Parathyroid adenoma (tissue), 2 donors: ENCODE results near the gene ASXL2.

Experiments used
- H2AFZ ChIP-seq: fragments of 300-600 bp; sonication (generic); one replicate; pipeline ENCODE4 v1.7.0; 2017; ENCODE audit warnings: antibody characterized with exemption, mild to moderate bottlenecking
- H3K27ac ChIP-seq: fragments of 300-600 bp; sonication (generic); one replicate; pipeline ENCODE4 v1.7.0; 2017
- H3K27me3 ChIP-seq: fragments of 300-600 bp; sonication (generic); one replicate; pipeline ENCODE4 v1.7.0; 2017; ENCODE audit warnings: low read length; ENCODE audit not compliant: control insufficient read depth, insufficient read depth
- H3K36me3 ChIP-seq: fragments of 300-600 bp; sonication (generic); one replicate; pipeline ENCODE4 v1.7.0; 2017; ENCODE audit warnings: low read length; ENCODE audit not compliant: control insufficient read depth, insufficient read depth
- H3K4me1 ChIP-seq: fragments of 300-600 bp; sonication (generic); one replicate; pipeline ENCODE4 v1.7.0; 2017; ENCODE audit warnings: control low read depth
- H3K4me2 ChIP-seq: fragments of 300-600 bp; sonication (generic); one replicate; pipeline ENCODE4 v1.7.0; 2017; ENCODE audit warnings: low read length
- H3K4me3 ChIP-seq: fragments of 300-600 bp; sonication (generic); one replicate; pipeline ENCODE4 v1.7.0; 2017; ENCODE audit warnings: low read depth, low read length
- H3K79me2 ChIP-seq: fragments of 300-600 bp; sonication (generic); one replicate; pipeline ENCODE4 v1.7.0; 2017; ENCODE audit warnings: control low read depth
- H3K9ac ChIP-seq: fragments of 300-600 bp; sonication (generic); one replicate; pipeline ENCODE4 v1.7.0; 2017; ENCODE audit warnings: mild to moderate bottlenecking
- H3K9me3 ChIP-seq: fragments of 300-600 bp; sonication (generic); one replicate; pipeline ENCODE4 v1.7.0; 2017; ENCODE audit warnings: low read length; ENCODE audit not compliant: control insufficient read depth
- CTCF ChIP-seq: fragments of 300-600 bp; sonication (generic); IDR thresholded peaks from one replicate; pipeline ENCODE4 v1.7.0; 2017; ENCODE audit warnings: antibody characterized with exemption, mild to moderate bottlenecking
- donor health status: primary hyperparathyroidism.

The ASXL2 gene

GRCh38 chr2:25698752-25699151, 179.5 kb downstream of the ASXL2 start:
- Histone ChIP-seq H2AFZ (no peak overlapping the region), H3K4me3 (no peak overlapping the region), H3K36me3 (no peaks in the 10 kb centered on the region), H3K4me1 (peaks cover 15% of the 10 kb centered on the region), H3K79me2 (no peaks in the 10 kb centered on the region), H3K27ac (no peak overlapping the region), H3K9me3 (no peaks in the 10 kb centered on the region), H3K4me2 (no peak overlapping the region), H3K9ac (no peak overlapping the region), H3K27me3 (no peaks in the 10 kb centered on the region)
- no peak for TF ChIP-seq CTCF

DNA sequence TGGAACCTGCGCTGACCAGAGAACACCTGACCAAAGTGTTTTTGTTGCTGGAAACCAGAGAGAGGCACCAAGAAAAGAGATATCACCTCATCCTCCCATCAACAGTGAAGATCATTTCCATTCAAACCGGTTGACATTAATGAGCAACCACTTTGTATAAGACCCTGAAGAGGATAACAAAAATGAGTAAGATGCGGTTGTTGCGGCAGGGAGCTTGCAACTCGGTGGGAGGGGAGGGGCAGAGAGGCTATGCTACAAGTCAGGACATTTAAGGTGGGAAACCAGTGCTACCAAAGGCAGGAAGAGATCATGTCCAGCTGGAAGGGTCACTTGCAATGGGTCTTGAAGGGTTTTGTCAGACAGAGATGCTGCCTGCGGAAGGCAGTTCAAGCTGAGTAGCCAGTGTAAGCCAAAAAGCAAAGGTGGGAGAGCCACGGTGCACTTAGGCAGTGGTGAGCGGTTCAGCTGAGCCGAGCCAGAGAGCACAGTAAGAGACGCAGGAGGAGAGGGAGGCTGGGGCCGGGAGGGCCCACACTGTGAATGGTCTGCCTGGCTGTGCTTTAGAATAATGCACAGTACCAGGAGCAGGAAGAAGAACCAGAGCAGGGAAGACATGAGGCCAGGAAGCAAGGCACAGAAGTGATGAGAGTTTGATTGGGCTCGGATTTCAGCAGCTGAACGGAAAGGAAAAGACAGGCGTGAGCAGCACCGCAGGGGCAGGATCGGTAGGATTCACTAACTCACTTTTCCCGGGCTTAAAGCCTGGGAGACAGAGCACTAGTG, 180.5 kb downstream of the ASXL2 start:
- no peak overlapping the region for H3K9ac ChIP-seq
- H2AFZ ChIP-seq = peak overlapping the region; percentile 75
- H3K9me3 ChIP-seq = no peaks in the 10 kb centered on the region
- H3K27ac ChIP-seq = no peak overlapping the region
- no peaks in the 10 kb centered on the region for H3K36me3 ChIP-seq
- no peaks in the 10 kb centered on the region for H3K79me2 ChIP-seq
- no peak overlapping the region for H3K4me2 ChIP-seq
- H3K4me1 ChIP-seq = peaks cover 15% of the 10 kb centered on the region
- TF ChIP-seq CTCF = no peak
- no peak overlapping the region for H3K4me3 ChIP-seq
- no peaks in the 10 kb centered on the region for H3K27me3 ChIP-seq

DNA sequence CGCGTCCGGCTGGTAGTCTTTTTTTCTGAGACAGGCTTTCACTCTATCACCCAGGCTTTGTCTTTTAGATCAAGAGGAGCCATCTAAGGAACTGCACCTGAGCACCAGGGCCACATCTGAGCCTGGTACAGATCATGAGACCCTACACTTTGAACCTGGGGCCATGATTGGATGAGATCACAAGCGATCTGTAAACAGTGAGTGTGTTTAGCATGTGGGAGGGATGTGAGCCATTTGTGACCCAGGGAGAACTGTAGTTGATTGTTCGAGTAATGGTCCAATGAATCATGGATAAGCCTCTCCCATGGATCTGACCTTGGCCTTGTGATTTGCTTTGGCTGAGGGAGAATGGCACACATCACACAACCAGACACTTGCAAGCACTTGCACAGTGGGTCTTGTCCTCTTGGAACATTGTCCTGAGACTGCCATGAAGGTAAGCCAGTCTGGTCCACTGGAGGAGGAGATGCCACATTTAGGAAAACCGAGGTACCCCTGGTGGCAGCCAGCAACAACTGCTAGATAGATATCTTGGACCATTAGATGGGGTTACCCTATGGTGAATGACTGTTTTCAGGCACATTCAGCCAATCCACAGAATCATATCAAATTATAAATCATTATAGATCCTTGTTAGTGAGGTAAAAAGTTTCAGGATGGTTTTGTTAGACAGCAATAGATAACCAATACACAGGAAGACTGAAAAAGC, 185.4 kb downstream of the ASXL2 start:
- no peak overlapping the region for H3K4me3 ChIP-seq
- H3K9me3 ChIP-seq = no peaks in the 10 kb centered on the region
- no peak overlapping the region for H3K4me2 ChIP-seq
- peaks cover 3% of the 10 kb centered on the region for H3K4me1 ChIP-seq
- no peak overlapping the region for H3K9ac ChIP-seq
- no peaks in the 10 kb centered on the region for H3K27me3 ChIP-seq
- H2AFZ ChIP-seq = no peak overlapping the region
- H3K36me3 ChIP-seq = no peaks in the 10 kb centered on the region
- H3K79me2 ChIP-seq = no peaks in the 10 kb centered on the region
- H3K27ac ChIP-seq = no peak overlapping the region
- TF ChIP-seq CTCF = no peak

GRCh38 chr2:25692143-25692542, 186.1 kb downstream of the ASXL2 start:
- Histone ChIP-seq H3K9ac (no peak overlapping the region), H3K9me3 (no peaks in the 10 kb centered on the region), H3K4me3 (no peak overlapping the region), H3K27ac (no peak overlapping the region), H3K27me3 (no peaks in the 10 kb centered on the region), H3K36me3 (no peaks in the 10 kb centered on the region), H3K4me2 (no peak overlapping the region), H3K79me2 (no peaks in the 10 kb centered on the region), H3K4me1 (no peaks in the 10 kb centered on the region), H2AFZ (no peak overlapping the region)
- TF ChIP-seq CTCF = no peak
